NCI-H146 treated with DMSO at 0.1 percent for 48 hours (cell line): Measurements from ENCODE around the gene EIF6.

Experiments used
- DNase-seq: peaks from one replicate; lab custom pipeline; 2025; ENCODE audit not compliant: unreplicated experiment; lab: John Stamatoyannopoulos, UW

The EIF6 gene

GRCh38 chr20:35314816-35315631, 30.5 kb upstream of the EIF6 start:
- no peak for DNase-seq

- DNase-seq = no peak
Measured at GRCh38 chr20:35312318-35312717, 27.7 kb upstream of the EIF6 start.

GRCh38 chr20:35311822-35312221, 27.2 kb upstream of the EIF6 start:
- peak; percentile 24 for DNase-seq

- DNase-seq = peak; percentile 19
Measured at GRCh38 chr20:35311409-35311808, 26.8 kb upstream of the EIF6 start.

GRCh38 chr20:35307666-35308653, 23.4 kb upstream of the EIF6 start:
- DNase-seq = no peak

- no peak for DNase-seq
Measured at GRCh38 chr20:35306931-35307517, 22.5 kb upstream of the EIF6 start.

- DNase-seq = no peak
Measured at GRCh38 chr20:35305682-35306556, 21.3 kb upstream of the EIF6 start.

GRCh38 chr20:35304956-35305355, 20.4 kb upstream of the EIF6 start:
- no peak for DNase-seq

GRCh38 chr20:35303735-35304491, 19.3 kb upstream of the EIF6 start:
- DNase-seq = peak; percentile 88

GRCh38 chr20:35303382-35303734, 18.8 kb upstream of the EIF6 start:
- no peak for DNase-seq

- no peak for DNase-seq
Measured at GRCh38 chr20:35302421-35303335, 18.1 kb upstream of the EIF6 start.

GRCh38 chr20:35301426-35301825, 16.9 kb upstream of the EIF6 start:
- no peak for DNase-seq

GRCh38 chr20:35300469-35301262, 16.1 kb upstream of the EIF6 start:
- DNase-seq = no peak

GRCh38 chr20:35299780-35300179, 15.2 kb upstream of the EIF6 start:
- no peak for DNase-seq

GRCh38 chr20:35298264-35298663, 13.7 kb upstream of the EIF6 start:
- DNase-seq = no peak

GRCh38 chr20:35297740-35298139, 13.2 kb upstream of the EIF6 start:
- DNase-seq = no peak

GRCh38 chr20:35297155-35297554, 12.6 kb upstream of the EIF6 start:
- no peak for DNase-seq

GRCh38 chr20:35296101-35296554, 11.6 kb upstream of the EIF6 start:
- peak; percentile 76 for DNase-seq
